GM21390 (cell line): ENCODE measurements around the gene SELENOI.
"Not testable (repeated sequence)": the region's sequence is repeated elsewhere in the genome, so short reads cannot be mapped to it uniquely, and the experiment has no call there.

ENCODE experiments used
- ATAC-seq: cut with Tn5 transposase; IDR thresholded peaks from one replicate; pipeline ENCODE4 v1.9.1; 2021; ENCODE audit not compliant: unreplicated experiment

The SELENOI gene

DNA sequence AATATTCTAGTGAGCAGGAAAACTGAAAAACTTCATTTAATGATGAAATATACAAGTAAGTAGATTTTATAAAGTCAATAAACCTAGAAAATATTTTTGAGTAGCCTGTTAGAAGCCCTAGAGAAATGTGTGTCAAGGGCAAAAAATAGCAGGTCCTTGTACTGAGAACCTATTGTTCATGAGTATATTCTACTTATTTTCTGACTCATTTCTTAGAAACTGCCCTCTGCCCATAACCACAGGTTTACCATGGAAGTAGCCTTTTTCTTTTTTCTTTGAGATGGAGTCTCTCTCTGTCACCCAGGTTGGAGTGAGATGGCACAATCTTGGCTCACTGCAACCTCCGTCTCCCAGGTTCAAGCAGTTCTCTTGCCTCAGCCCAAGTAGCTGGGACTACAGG lies 19.4 kb upstream of the SELENOI start:
- no peak for ATAC-seq

- no peak for ATAC-seq
These were observed 18.4 kb upstream of the SELENOI start for GRCh38 chr2:26327291-26328272.

DNA sequence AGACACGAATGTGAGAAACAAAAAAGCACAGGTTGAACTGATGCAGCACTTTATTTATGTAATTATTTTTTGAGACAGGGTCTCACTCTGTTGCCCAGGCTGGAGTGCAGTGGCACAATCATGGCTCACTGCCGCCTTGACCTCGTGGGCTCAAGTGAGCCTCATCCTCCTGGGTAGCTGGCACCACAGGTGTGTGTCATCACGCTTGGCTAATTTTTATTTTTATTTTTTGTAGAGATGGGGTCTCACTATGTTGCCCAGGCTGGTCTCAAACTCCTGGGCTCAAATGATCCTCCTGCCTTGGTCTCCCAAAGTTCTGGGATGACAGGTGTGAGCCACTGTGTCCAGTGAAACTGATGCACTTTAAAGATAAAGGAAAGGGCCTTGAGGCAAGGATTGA lies 16.9 kb upstream of the SELENOI start:
- ATAC-seq = not testable (repeated sequence)

DNA sequence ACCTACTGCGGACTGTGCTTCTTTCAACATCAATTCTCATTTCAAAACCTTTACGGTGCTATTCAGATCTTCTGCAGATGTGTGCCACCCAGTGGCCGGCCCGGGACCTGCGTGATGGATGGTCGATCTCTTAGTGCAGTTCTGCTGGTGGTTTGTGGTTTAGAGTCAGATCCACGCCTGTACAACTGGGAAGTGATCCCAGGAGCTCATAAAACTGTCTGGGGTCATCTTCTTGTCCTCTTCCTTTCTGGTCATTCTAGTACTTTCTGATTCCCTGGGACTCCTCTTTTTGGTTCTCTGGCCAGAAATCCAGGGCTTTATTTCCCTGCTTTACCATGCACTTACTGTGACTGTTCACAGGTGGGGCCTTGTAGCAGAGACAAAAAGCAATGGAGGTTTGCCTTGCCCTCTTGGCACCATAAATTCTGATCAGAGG lies 15.8 kb upstream of the SELENOI start:
- ATAC-seq = peak; percentile 51

GRCh38 chr2:26330604-26331003 lies 15.3 kb upstream of the SELENOI start:
- ATAC-seq = no peak

DNA sequence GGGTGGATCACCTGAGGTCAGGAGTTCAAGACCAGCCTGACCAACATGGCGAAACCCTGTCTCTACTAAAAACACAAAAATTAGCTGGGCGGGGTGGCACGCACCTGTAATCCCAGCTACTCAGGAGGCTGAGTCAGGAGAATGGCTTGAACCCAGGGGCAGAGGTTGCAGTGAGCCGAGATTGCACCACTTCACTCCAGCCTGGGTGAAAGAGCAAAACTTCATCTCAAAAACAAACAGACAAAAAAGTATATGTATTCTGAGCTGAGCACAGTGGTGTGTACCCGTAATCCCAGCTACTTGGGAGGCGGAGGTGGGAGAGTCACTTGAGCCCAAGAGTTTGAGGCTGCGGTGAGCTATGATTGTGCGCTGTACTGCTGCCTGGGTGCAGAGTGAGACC lies 14.6 kb upstream of the SELENOI start:
- ATAC-seq = not testable (repeated sequence)

DNA sequence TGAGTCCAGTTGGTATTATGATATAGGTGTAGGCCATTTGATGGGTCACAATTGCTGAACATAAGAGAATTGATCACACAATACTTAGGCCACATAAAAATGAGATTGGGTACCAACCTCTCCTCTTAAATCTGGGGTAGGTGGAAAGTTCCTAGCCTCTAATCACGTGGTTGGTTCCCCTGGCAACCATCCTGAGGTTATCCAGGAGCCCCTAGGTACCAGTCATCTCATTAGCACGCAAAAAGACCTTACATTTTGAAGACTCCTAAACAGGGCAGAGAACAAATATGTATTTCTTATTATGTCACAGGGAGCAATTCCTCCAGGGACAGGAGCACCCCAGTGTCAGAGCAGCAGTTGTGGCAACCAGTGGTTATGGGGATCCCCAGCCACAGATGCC lies 12.7 kb upstream of the SELENOI start:
- ATAC-seq = no peak

GRCh38 chr2:26335231-26335630 lies 10.7 kb upstream of the SELENOI start:
- no peak for ATAC-seq

DNA sequence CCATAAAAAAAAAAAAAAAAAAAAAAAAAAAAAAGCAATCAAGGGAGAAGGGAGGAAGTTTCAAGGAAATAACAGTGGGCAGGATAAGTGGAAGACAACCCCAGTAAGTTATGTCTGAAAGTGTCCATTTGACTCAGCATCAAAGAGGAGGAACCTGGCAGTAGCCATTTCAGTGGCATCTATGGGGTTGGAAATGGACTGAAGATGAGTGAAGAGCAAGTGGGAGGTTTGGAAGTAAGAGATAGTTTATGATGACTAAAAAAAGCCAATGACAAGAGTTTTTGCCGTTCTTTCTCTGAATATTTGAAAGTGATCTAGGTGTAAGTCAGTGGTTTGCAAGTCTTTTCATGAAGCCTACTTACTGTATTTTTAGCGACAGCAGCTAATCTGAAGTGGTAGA lies 9.2 kb upstream of the SELENOI start:
- ATAC-seq = no peak

DNA sequence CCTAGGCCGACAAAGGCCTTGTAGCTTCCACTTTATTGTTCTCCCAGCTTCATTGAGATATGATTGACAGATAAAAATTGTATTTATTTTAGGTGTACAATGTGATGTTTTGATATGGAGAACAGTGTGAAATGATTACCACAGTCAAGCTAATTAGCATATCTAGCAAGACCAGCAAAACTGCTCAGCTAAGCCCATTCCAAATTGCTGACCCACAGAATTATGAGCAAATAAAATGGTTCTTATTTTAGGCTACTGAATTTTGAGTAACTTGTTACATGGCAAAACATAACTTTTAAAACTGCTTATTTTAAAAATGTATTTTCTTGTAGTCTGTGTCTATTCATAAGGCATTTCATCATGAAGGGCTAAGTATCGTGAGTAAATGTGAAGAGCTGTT lies 8.6 kb upstream of the SELENOI start:
- no peak for ATAC-seq

- no peak for ATAC-seq
These were observed 5.1 kb upstream of the SELENOI start for GRCh38 chr2:26340831-26341230.

- ATAC-seq = no peak
These were observed 1.2 kb upstream of the SELENOI start for GRCh38 chr2:26344581-26345282.

GRCh38 chr2:26345283-26345544 lies 729 bp upstream of the SELENOI start:
- ATAC-seq = no peak

DNA sequence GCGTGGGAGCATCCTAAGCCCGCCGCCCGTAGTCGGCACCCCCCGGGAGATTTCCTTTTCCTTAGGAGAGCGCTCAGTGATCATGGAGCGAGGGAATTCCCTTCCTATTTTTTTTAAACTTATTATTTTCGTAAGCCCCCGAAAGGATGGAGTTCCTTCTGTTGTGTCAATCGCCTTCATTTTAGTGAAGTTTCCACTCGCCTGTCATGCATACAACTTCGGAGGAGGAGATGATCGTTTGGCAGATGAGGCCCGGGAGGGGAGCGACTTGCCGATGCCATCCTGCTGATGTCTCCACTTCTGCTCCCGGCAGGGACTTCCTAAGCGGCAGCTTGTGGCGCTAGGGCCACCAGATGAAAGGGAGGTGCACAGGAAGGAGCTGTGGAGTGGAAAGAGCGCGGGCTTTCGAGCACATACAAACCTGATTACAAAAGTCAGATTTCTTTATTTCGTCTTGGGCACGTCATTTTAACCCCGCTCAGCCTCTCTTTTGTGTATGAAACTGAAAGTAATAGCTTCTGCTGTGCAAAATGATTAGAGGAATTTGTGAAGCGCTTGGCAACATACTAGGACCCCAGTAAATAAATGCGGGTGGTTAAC lies 611 bp downstream of the SELENOI start, which contains the start of gene ADGRF3:
Gene ADGRF3 (minus strand): TSS at position 336 of the 600 bp plus-strand sequence. CDS start 555 bp downstream, outside the sequence.
- no peak for ATAC-seq

DNA sequence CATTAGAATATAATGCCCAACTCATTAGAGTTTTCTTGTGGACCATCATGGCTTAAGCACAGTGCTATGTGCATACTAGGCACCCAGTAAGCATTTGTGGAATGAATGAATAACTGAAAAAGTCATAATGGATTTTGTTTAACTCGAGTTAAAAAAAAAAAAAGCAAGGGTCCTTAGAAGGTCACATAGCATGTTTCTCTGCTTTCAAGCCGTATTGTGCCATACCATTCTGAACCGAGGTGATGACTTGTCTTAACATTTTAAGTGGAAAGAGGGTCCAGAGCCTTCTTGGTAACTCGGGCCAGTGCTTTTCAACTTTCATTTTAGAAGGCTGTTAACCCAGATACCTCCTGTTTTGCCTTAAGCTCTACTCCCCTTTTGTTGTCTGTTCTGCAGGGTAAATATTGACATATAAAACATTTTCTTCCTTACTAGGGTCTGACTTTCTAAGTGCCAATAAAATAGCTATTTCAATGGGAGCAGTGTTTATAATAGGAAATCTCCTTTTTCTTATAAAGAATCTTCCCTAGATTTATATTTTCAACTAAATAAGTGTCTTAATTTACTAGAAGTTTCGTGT lies 1.4 kb downstream of the SELENOI start:
- ATAC-seq = no peak

DNA sequence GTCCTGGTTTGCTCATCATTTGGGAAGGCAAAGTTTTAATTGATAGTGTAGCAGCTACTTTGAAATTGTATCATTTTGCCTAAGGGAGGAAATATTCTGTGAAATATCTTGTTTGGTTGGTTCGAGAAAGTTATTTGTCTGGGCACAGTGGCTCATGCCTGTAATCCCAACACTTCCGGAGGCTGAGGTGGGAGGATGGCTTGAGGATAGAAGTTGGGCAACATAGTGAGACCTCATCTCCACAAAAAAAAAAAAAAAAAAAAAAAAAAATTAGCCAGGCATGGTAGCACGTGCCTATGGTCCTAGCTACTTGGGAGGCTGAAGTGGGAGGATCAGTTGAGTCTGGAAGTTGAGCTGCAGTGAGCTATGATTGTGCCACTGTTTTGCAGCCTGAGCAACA lies 3.7 kb downstream of the SELENOI start:
- ATAC-seq = no peak

- no peak for ATAC-seq
These were observed 5.6 kb downstream of the SELENOI start for GRCh38 chr2:26351375-26352090.

DNA sequence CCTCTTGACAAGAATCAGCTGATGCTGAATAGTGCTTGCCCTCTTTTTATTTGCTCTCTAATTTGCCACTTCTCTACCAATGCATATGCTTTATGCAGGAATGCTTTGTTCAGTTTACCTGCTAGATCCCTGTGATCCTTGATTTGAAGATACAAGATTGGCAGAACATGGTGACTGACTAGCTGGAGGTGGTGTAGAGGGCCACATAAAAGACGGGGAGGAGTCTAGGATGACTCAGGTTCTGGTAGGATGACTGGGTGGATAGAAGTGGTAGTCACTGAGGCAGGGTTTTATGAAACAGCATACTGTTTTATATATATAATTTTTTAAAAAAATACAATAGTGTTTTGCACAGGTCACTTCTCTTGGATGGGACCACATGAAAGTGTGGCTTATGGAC lies 6.9 kb downstream of the SELENOI start:
- ATAC-seq = no peak

DNA sequence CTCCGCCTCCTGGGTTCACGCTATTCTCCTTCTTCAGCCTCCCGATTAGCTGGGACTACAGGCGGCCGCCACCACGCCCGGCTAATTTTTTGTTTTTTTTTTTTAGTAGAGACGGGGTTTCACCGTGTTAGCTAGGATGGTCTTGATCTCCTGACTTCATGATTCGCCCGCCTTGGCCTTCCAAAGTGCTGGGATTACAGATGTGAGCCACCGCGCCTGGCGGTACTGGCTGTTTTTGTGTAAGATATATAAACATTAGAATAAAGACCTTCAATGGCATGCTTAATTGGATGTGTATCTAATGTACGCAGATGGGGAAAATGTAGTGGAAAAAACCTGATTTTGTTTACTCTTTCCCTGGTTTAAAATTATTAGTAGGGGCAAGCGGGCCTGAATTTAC lies 8.5 kb downstream of the SELENOI start:
- not testable (repeated sequence) for ATAC-seq

DNA sequence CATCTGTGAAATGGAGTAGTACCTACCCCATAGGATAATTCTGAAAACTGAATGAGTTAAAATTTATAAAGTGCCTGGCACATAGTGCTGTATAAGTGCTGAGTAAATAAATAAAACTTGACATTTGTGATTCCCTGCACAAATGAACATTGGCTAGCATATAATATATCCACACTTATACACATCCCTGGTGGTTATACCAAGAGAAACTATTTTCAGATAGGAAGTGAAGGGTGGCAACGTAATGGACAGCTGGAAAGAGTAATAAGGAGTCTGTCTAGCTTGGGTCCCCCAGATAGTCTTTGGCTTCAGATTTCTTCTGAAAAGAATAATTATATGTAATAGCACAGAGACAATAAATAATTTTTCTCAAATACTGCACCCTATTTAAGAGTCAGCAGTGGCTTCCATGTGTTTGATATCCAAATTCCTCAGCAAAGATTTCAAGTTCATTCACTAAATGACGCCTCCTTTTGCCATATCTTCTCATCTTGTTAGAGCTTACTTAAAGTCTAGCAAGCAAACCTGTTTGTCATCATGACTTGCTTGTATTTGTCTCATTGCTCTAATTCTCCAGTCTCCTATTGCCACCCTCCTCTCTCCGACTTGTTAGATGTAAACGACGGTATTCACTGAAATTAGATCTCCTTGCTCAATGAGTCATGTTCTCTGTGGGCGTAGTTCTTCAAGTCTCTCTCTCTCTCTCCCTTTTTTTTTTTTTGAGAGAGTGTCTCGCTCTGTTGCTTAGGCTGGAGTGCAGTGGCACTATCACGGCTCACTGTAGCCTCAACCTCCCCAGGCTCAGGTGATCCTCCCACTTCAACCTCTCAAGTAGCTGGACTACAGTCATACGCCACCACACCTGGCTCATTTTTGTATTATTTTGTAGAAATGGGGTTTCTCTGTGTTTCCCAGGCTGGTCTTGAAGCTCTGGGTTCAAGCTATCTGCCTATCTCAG lies 9.4 kb downstream of the SELENOI start:
- ATAC-seq = no peak
